CD14-positive monocyte (primary cell): ENCODE measurements around the gene GNA12. TPM values are rescaled to one million over a fixed set of nuclear protein-coding genes. Genes with fewer than 3 reads are reported as not detected.

Source experiments
- DNase-seq, 3 donors: peaks; one replicate each; pipeline ENCODE4 v3.0.0-alpha.2; 2011 to 2022
- H2AFZ ChIP-seq: 2 replicates; pipeline ENCODE4 v1.6.0; 2012; ENCODE audit warnings: mild to moderate bottlenecking, low read depth, low read length, inconsistent platforms; ENCODE audit not compliant: insufficient read depth, poor library complexity, severe bottlenecking
- H3K27ac ChIP-seq, 2 donors: 1 replicate in 1 of 2; 2 replicates in 1 of 2; pipeline ENCODE4 v1.5.1; 2012 to 2013; ENCODE audit warnings: low read length in 2 of 2, control low read depth in 1 of 2, inconsistent platforms in 1 of 2, low read depth in 1 of 2, mild to moderate bottlenecking in 1 of 2
- H3K27me3 ChIP-seq, 2 donors: one replicate each; pipeline versions ENCODE4 v1.6.0 to v1.6.1; 2011 to 2013; ENCODE audit warnings: low read length in 2 of 2; ENCODE audit not compliant: control insufficient read depth in 2 of 2, insufficient read depth in 2 of 2
- H3K36me3 ChIP-seq, 2 donors: replicated peaks in 1 of 2; 1 replicate in 1 of 2; 2 replicates in 1 of 2; pipeline versions ENCODE4 v1.5.1 to v1.6.1; 2012 to 2013; ENCODE audit warnings: low read length in 2 of 2, control low read depth in 1 of 2, inconsistent platforms in 1 of 2, mild to moderate bottlenecking in 1 of 2; ENCODE audit not compliant: insufficient read depth in 2 of 2, control insufficient read depth in 1 of 2
- H3K4me1 ChIP-seq, 2 donors: 1 replicate in 1 of 2; 2 replicates in 1 of 2; pipeline versions ENCODE4 v1.5.1 to v1.6.1; 2012 to 2013; ENCODE audit warnings: low read length in 2 of 2, control low read depth in 1 of 2, inconsistent platforms in 1 of 2, mild to moderate bottlenecking in 1 of 2, moderate library complexity in 1 of 2; ENCODE audit not compliant: insufficient read depth in 2 of 2, control insufficient read depth in 1 of 2
- H3K4me2 ChIP-seq: replicated peaks from 2 replicates; pipeline ENCODE3; 2012; ENCODE audit warnings: low read length, moderate library complexity, mild to moderate bottlenecking; ENCODE audit not compliant: poor library complexity, severe bottlenecking; ENCODE audit errors: extremely low read depth
- H3K4me3 ChIP-seq, 3 experiments: fragments of 200-600 bp in 1 of 3; sonication (generic) in 1 of 3; replicated peaks in 1 of 3; 1 replicate in 2 of 3; 2 replicates in 1 of 3; pipeline ENCODE4 v1.5.1; 2011 to 2013; ENCODE audit warnings: low read length in 3 of 3, mild to moderate bottlenecking in 3 of 3, control low read depth in 2 of 3, low read depth in 2 of 3, inconsistent platforms in 1 of 3, moderate library complexity in 1 of 3
- H3K79me2 ChIP-seq: 2 replicates; pipeline ENCODE4 v1.6.0; 2012; ENCODE audit warnings: mild to moderate bottlenecking, control low read depth, inconsistent platforms, low read length, moderate library complexity; ENCODE audit not compliant: insufficient read depth
- H3K9ac ChIP-seq: 2 replicates; pipeline ENCODE4 v1.6.0; 2017; ENCODE audit warnings: low read length, mild to moderate bottlenecking; ENCODE audit not compliant: insufficient read depth, poor library complexity, severe bottlenecking
- H3K9me3 ChIP-seq, 2 donors: replicated peaks in 1 of 2; 1 replicate in 1 of 2; 2 replicates in 1 of 2; pipeline versions ENCODE4 v1.5.1 to v1.6.1; 2012 to 2013; ENCODE audit warnings: low read length in 2 of 2, control low read depth in 1 of 2; ENCODE audit not compliant: control insufficient read depth in 1 of 2, insufficient read depth in 1 of 2
- H4K20me1 ChIP-seq: 2 replicates; pipeline ENCODE4 v1.6.0; 2012; ENCODE audit warnings: mild to moderate bottlenecking, low read length, control low read depth, moderate library complexity; ENCODE audit not compliant: insufficient read depth
- H3K27ac Mint-ChIP-seq, 7 donors: one replicate each; pipeline ENCODE4 v1.8.0; 2020; ENCODE audit warnings: mild to moderate bottlenecking in 7 of 7, mixed read lengths in 7 of 7, moderate library complexity in 6 of 7, inconsistent platforms in 2 of 7
- H3K27me3 Mint-ChIP-seq, 3 donors: one replicate each; pipeline ENCODE4 v1.8.0; 2021 to 2022; ENCODE audit warnings: low read depth in 3 of 3, mild to moderate bottlenecking in 3 of 3, mixed read lengths in 3 of 3, moderate library complexity in 3 of 3, inconsistent platforms in 1 of 3
- H3K36me3 Mint-ChIP-seq, 2 donors: one replicate each; pipeline ENCODE4 v1.8.0; 2020; ENCODE audit warnings: mixed read lengths in 2 of 2, inconsistent platforms in 1 of 2, mild to moderate bottlenecking in 1 of 2
- H3K4me1 Mint-ChIP-seq: one replicate; pipeline ENCODE4 v1.8.0; 2020; ENCODE audit warnings: mild to moderate bottlenecking, mixed read lengths
- H3K4me3 Mint-ChIP-seq, 2 donors: one replicate each; pipeline ENCODE4 v1.8.0; 2020; ENCODE audit warnings: mild to moderate bottlenecking in 2 of 2, mixed read lengths in 2 of 2, moderate library complexity in 1 of 2
- H3K9me3 Mint-ChIP-seq, 7 donors: one replicate each; pipeline ENCODE4 v1.8.0; 2020 to 2022; ENCODE audit warnings: mixed read lengths in 7 of 7, mild to moderate bottlenecking in 6 of 7, moderate library complexity in 6 of 7, inconsistent platforms in 2 of 7
- CTCF ChIP-seq: fragments of 200-600 bp; IDR thresholded peaks from one replicate; pipeline ENCODE4 v1.8.0; 2022; ENCODE audit warnings: antibody characterized with exemption, mild to moderate bottlenecking
- WGBS: methylation state at CpG from one replicate; pipeline ENCODE4 v1.1.5; 2013; ENCODE audit warnings: missing lambda C conversion rate; ENCODE audit not compliant: insufficient coverage; 5-methylcytosine and 5-hydroxymethylcytosine counted together
- intact Hi-C, 2 donors: fragments of 100-400 bp; cut with micrococcal nuclease; formaldehyde crosslinking; loops; one replicate each; pipeline versions ENCODE4 v1.15.0 to v1.15.1; 2023
- polyA plus RNA-seq, 3 donors: library from polyadenylated mRNA; depleted of rRNA in 1 of 3; unstranded in 2 of 3; stranded (reverse) in 1 of 3; fragments of 300-500 nt in 2 of 3; fragments of >200 nt in 1 of 3; fragmentation: Illumina TruSeq in 2 of 3; gene quantifications; 1 replicate in 2 of 3; 2 replicates in 1 of 3; pipeline ENCODE4 v1.2.3, GENCODE V29; 2012 to 2021

Gene GNA12
- polyA plus RNA-seq, 3 donors: 3.4 to 25.9 (median 10.6) TPM

GRCh38 chr7:2681929-2682799, 161.9 kb downstream of the GNA12 start:
- whole genome bisulfite sequencing: 95% methylated on average over 23 of the region's 27 CpGs
- peaks cover 2% of the 10 kb centered on the region for H3K4me1 Mint-ChIP-seq

More at GRCh38 chr7:2681929-2682799, 161.9 kb downstream of the GNA12 start:
- no peaks in the 10 kb centered on the region for H3K36me3 ChIP-seq
- H3K36me3 Mint-ChIP-seq: no peaks in the 10 kb centered on the region
- peaks cover 24 to 50% (median 24%) of the 10 kb centered on the region in 3 donors for H3K27me3 Mint-ChIP-seq
- no peaks in the 10 kb centered on the region for H3K79me2 ChIP-seq
- H3K4me3 ChIP-seq: no peak overlapping the region
- no peak for DNase-seq
- H3K4me2 ChIP-seq: no peak overlapping the region
- no peak overlapping the region for H3K9ac ChIP-seq
- peaks cover 1 to 20% of the 10 kb centered on the region in 2 donors for H3K27me3 ChIP-seq
- peaks cover 0 to 2% (median 0%) of the 10 kb centered on the region in 7 donors for H3K9me3 Mint-ChIP-seq
- H3K27ac Mint-ChIP-seq: no peak overlapping the region
- no peaks in the 10 kb centered on the region for H3K9me3 ChIP-seq
- H4K20me1 ChIP-seq: no peaks in the 10 kb centered on the region
- no peak for TF ChIP-seq CTCF
- no peak overlapping the region for H2AFZ ChIP-seq
- H3K27ac ChIP-seq: no peak overlapping the region
- H3K4me1 ChIP-seq: peaks cover 3 to 4% of the 10 kb centered on the region in 2 donors
- no peak overlapping the region for H3K4me3 Mint-ChIP-seq
- intact Hi-C loops: loop anchor here (5.0 kb wide), 1 partner anchor 230 kb away; no protein-coding TSS in a partner anchor
